Measurements from ENCODE around the gene CYP24A1. TPM values are rescaled to one million over a fixed set of nuclear protein-coding genes. Genes with fewer than 3 reads are reported as not detected.

CYP24A1 gene
- total and polyA plus RNA-seq, 5 donors from 2014 or later = 0.49 to 0.80 (median 0.66) TPM; not detected in 1

GRCh38 chr20:54113566-54113965, 60.2 kb downstream of the CYP24A1 start:
- Mint-ChIP-seq H3K27me3 (peaks cover 4% of the 10 kb centered on the region), H3K27ac (no peak overlapping the region), H3K4me3 (no peak overlapping the region), H3K36me3 (no peaks in the 10 kb centered on the region), H3K4me1 (no peaks in the 10 kb centered on the region), H3K9me3 (peaks cover 0 to 1% (median 0%) of the 10 kb centered on the region in 7 donors)
- Histone ChIP-seq H3K27ac (ENCODE audit: insufficient read depth, low read length, poor library complexity, severe bottlenecking) (no peak overlapping the region), H3K4me3 (ENCODE audit: low read depth, low read length) (no peak overlapping the region), H3K36me3 (ENCODE audit: control insufficient read depth, insufficient read depth, low read length) (no peaks in the 10 kb centered on the region), H3K4me1 (ENCODE audit: control insufficient read depth, insufficient read depth, low read length, poor library complexity, severe bottlenecking) (no peaks in the 10 kb centered on the region), H3K9me3 (ENCODE audit: control insufficient read depth in 2 of 2, low read length in 2 of 2) (no peaks in the 10 kb centered on the region), H3K27me3 (ENCODE audit: control insufficient read depth, insufficient read depth, low read length) (no peaks in the 10 kb centered on the region)
- DNase-seq = no peak
- no peak for ATAC-seq (ENCODE audit: low read depth in 2 of 2)

- H3K27ac Mint-ChIP-seq = no peak overlapping the region
- H3K4me1 Mint-ChIP-seq = no peaks in the 10 kb centered on the region
- H3K36me3 ChIP-seq (ENCODE audit: control insufficient read depth, insufficient read depth, low read length) = no peaks in the 10 kb centered on the region
Measured at GRCh38 chr20:54112221-54112884, 61.4 kb downstream of the CYP24A1 start.

GRCh38 chr20:54111460-54111859, 62.3 kb downstream of the CYP24A1 start:
- Histone ChIP-seq H3K27ac (ENCODE audit: insufficient read depth, low read length, poor library complexity, severe bottlenecking) (no peak overlapping the region), H3K4me1 (ENCODE audit: control insufficient read depth, insufficient read depth, low read length, poor library complexity, severe bottlenecking) (no peaks in the 10 kb centered on the region), H3K4me3 (ENCODE audit: low read depth, low read length) (no peak overlapping the region), H3K27me3 (ENCODE audit: control insufficient read depth, insufficient read depth, low read length) (peaks cover 2% of the 10 kb centered on the region), H3K36me3 (ENCODE audit: control insufficient read depth, insufficient read depth, low read length) (no peaks in the 10 kb centered on the region), H3K9me3 (ENCODE audit: control insufficient read depth in 2 of 2, low read length in 2 of 2) (no peaks in the 10 kb centered on the region)
- H3K4me3 Mint-ChIP-seq = no peak overlapping the region
- no peak for DNase-seq
- H3K27me3 Mint-ChIP-seq = peaks cover 4% of the 10 kb centered on the region
- H3K27ac Mint-ChIP-seq = no peak overlapping the region
- H3K4me1 Mint-ChIP-seq = no peaks in the 10 kb centered on the region
- no peaks in the 10 kb centered on the region for H3K36me3 Mint-ChIP-seq
- H3K9me3 Mint-ChIP-seq = peaks cover 0 to 3% (median 0%) of the 10 kb centered on the region in 7 donors
- ATAC-seq (ENCODE audit: low read depth in 2 of 2) = no peak

More at GRCh38 chr20:54112221-54112884, 61.4 kb downstream of the CYP24A1 start:
- no peak overlapping the region for H3K4me3 Mint-ChIP-seq
- no peaks in the 10 kb centered on the region for H3K36me3 Mint-ChIP-seq
- Histone ChIP-seq H3K9me3 (ENCODE audit: control insufficient read depth in 2 of 2, low read length in 2 of 2) (no peaks in the 10 kb centered on the region), H3K4me3 (ENCODE audit: low read depth, low read length) (no peak overlapping the region), H3K4me1 (ENCODE audit: control insufficient read depth, insufficient read depth, low read length, poor library complexity, severe bottlenecking) (no peaks in the 10 kb centered on the region), H3K27ac (ENCODE audit: insufficient read depth, low read length, poor library complexity, severe bottlenecking) (no peak overlapping the region), H3K27me3 (ENCODE audit: control insufficient read depth, insufficient read depth, low read length) (peaks cover 2% of the 10 kb centered on the region)
- H3K9me3 Mint-ChIP-seq = peaks cover 0 to 1% (median 0%) of the 10 kb centered on the region in 7 donors
- H3K27me3 Mint-ChIP-seq = peaks cover 4% of the 10 kb centered on the region
- no peak for ATAC-seq (ENCODE audit: low read depth in 2 of 2)
- DNase-seq = no peak

GRCh38 chr20:54110457-54110856, 63.3 kb downstream of the CYP24A1 start:
- Mint-ChIP-seq H3K27ac (no peak overlapping the region), H3K4me3 (no peak overlapping the region), H3K9me3 (peaks cover 0 to 3% (median 0%) of the 10 kb centered on the region in 7 donors), H3K27me3 (peaks cover 4% of the 10 kb centered on the region), H3K4me1 (no peaks in the 10 kb centered on the region), H3K36me3 (no peaks in the 10 kb centered on the region)
- Histone ChIP-seq H3K4me1 (ENCODE audit: control insufficient read depth, insufficient read depth, low read length, poor library complexity, severe bottlenecking) (no peaks in the 10 kb centered on the region), H3K36me3 (ENCODE audit: control insufficient read depth, insufficient read depth, low read length) (no peaks in the 10 kb centered on the region), H3K27ac (ENCODE audit: insufficient read depth, low read length, poor library complexity, severe bottlenecking) (no peak overlapping the region), H3K27me3 (ENCODE audit: control insufficient read depth, insufficient read depth, low read length) (peaks cover 2% of the 10 kb centered on the region), H3K4me3 (ENCODE audit: low read depth, low read length) (no peak overlapping the region), H3K9me3 (ENCODE audit: control insufficient read depth in 2 of 2, low read length in 2 of 2) (no peaks in the 10 kb centered on the region)
- ATAC-seq (ENCODE audit: low read depth in 2 of 2) (no peak), DNase-seq (no peak)

GRCh38 chr20:54110041-54110440, 63.7 kb downstream of the CYP24A1 start:
- no peak overlapping the region for H3K27ac Mint-ChIP-seq

GRCh38 chr20:54108817-54109216, 65.0 kb downstream of the CYP24A1 start:
- no peak for ATAC-seq (ENCODE audit: low read depth in 2 of 2)

More at GRCh38 chr20:54110041-54110440, 63.7 kb downstream of the CYP24A1 start:
- Histone ChIP-seq H3K27ac (ENCODE audit: insufficient read depth, low read length, poor library complexity, severe bottlenecking) (no peak overlapping the region), H3K4me3 (ENCODE audit: low read depth, low read length) (no peak overlapping the region), H3K4me1 (ENCODE audit: control insufficient read depth, insufficient read depth, low read length, poor library complexity, severe bottlenecking) (no peaks in the 10 kb centered on the region), H3K27me3 (ENCODE audit: control insufficient read depth, insufficient read depth, low read length) (peaks cover 3% of the 10 kb centered on the region), H3K36me3 (ENCODE audit: control insufficient read depth, insufficient read depth, low read length) (no peaks in the 10 kb centered on the region), H3K9me3 (ENCODE audit: control insufficient read depth in 2 of 2, low read length in 2 of 2) (no peaks in the 10 kb centered on the region)
- no peaks in the 10 kb centered on the region for H3K4me1 Mint-ChIP-seq
- H3K4me3 Mint-ChIP-seq = no peak overlapping the region
- H3K27me3 Mint-ChIP-seq = peaks cover 4% of the 10 kb centered on the region
- DNase-seq = no peak
- H3K9me3 Mint-ChIP-seq = peaks cover 0 to 3% (median 0%) of the 10 kb centered on the region in 7 donors
- no peaks in the 10 kb centered on the region for H3K36me3 Mint-ChIP-seq
- ATAC-seq (ENCODE audit: low read depth in 2 of 2) = no peak

GRCh38 chr20:54108326-54108642, 65.5 kb downstream of the CYP24A1 start:
- H3K27ac Mint-ChIP-seq = no peak overlapping the region
- H3K4me3 ChIP-seq (ENCODE audit: low read depth, low read length) = no peak overlapping the region
- ATAC-seq (ENCODE audit: low read depth in 2 of 2) (no peak), DNase-seq (no peak)
- peaks cover 4% of the 10 kb centered on the region for H3K27me3 ChIP-seq (ENCODE audit: control insufficient read depth, insufficient read depth, low read length)
- H3K4me1 Mint-ChIP-seq = peaks cover 0 to 1% (median under 1%) of the 10 kb centered on the region in 4 donors
- H3K27ac ChIP-seq (ENCODE audit: insufficient read depth, low read length, poor library complexity, severe bottlenecking) = no peak overlapping the region
- H3K27me3 Mint-ChIP-seq = no peaks in the 10 kb centered on the region
- H3K9me3 Mint-ChIP-seq = peaks cover 0 to 2% (median 0%) of the 10 kb centered on the region in 7 donors
- no peaks in the 10 kb centered on the region for H3K9me3 ChIP-seq (ENCODE audit: control insufficient read depth in 2 of 2, low read length in 2 of 2)
- H3K36me3 ChIP-seq (ENCODE audit: control insufficient read depth, insufficient read depth, low read length) = no peaks in the 10 kb centered on the region
- no peaks in the 10 kb centered on the region for H3K4me1 ChIP-seq (ENCODE audit: control insufficient read depth, insufficient read depth, low read length, poor library complexity, severe bottlenecking)
- H3K4me3 Mint-ChIP-seq = no peak overlapping the region
- no peaks in the 10 kb centered on the region for H3K36me3 Mint-ChIP-seq

More at GRCh38 chr20:54108817-54109216, 65.0 kb downstream of the CYP24A1 start:
- Mint-ChIP-seq H3K36me3 (no peaks in the 10 kb centered on the region), H3K4me3 (no peak overlapping the region), H3K9me3 (peaks cover 0 to 2% (median 0%) of the 10 kb centered on the region in 7 donors), H3K27ac (no peak overlapping the region), H3K4me1 (no peaks in the 10 kb centered on the region), H3K27me3 (no peaks in the 10 kb centered on the region)
- H3K36me3 ChIP-seq (ENCODE audit: control insufficient read depth, insufficient read depth, low read length) = no peaks in the 10 kb centered on the region
- H3K9me3 ChIP-seq (ENCODE audit: control insufficient read depth in 2 of 2, low read length in 2 of 2) = no peaks in the 10 kb centered on the region
- H3K4me1 ChIP-seq (ENCODE audit: control insufficient read depth, insufficient read depth, low read length, poor library complexity, severe bottlenecking) = no peaks in the 10 kb centered on the region
- no peak overlapping the region for H3K27ac ChIP-seq (ENCODE audit: insufficient read depth, low read length, poor library complexity, severe bottlenecking)
- no peak overlapping the region for H3K4me3 ChIP-seq (ENCODE audit: low read depth, low read length)
- H3K27me3 ChIP-seq (ENCODE audit: control insufficient read depth, insufficient read depth, low read length) = peaks cover 4% of the 10 kb centered on the region
- no peak for DNase-seq

Measured in CD4-positive, CD25-positive, alpha-beta regulatory T cell (primary cell).